ENCODE results near the gene COQ5.

The COQ5 gene

GRCh38 chr12:120508537-120508936, 20.4 kb downstream of the COQ5 start:
- no peaks in the 10 kb centered on the region for H3K4me1 Mint-ChIP-seq (ENCODE audit: low read depth in 2 of 2)
- ATAC-seq (replicated peaks) (no peak), DNase-seq (no peak)
- H3K27ac Mint-ChIP-seq, result no peak overlapping the region
- peaks cover 41% of the 10 kb centered on the region for H3K36me3 Mint-ChIP-seq (ENCODE audit: insufficient read depth)
- H3K9me3 Mint-ChIP-seq, result no peaks in the 10 kb centered on the region
- H3K4me3 Mint-ChIP-seq, result no peak overlapping the region
- H3K27me3 Mint-ChIP-seq, result no peaks in the 10 kb centered on the region

GRCh38 chr12:120504587-120504986, 24.4 kb downstream of the COQ5 start:
- Mint-ChIP-seq H3K27me3 (no peaks in the 10 kb centered on the region), H3K9me3 (no peaks in the 10 kb centered on the region), H3K4me1 (ENCODE audit: low read depth in 2 of 2) (peaks cover 0 to 8% of the 10 kb centered on the region in 2 donors), H3K4me3 (no peak overlapping the region), H3K27ac (no peak overlapping the region), H3K36me3 (ENCODE audit: insufficient read depth) (peaks cover 51% of the 10 kb centered on the region)
- ATAC-seq (replicated peaks) (no peak), DNase-seq (no peak)

GRCh38 chr12:120500581-120500980, 28.4 kb downstream of the COQ5 start:
- Mint-ChIP-seq H3K27ac (peak overlapping the region; percentile 42 to 59), H3K4me1 (ENCODE audit: low read depth in 2 of 2) (peaks cover 17 to 34% of the 10 kb centered on the region in 2 donors), H3K9me3 (no peaks in the 10 kb centered on the region), H3K36me3 (ENCODE audit: insufficient read depth) (peaks cover 47% of the 10 kb centered on the region), H3K27me3 (no peaks in the 10 kb centered on the region), H3K4me3 (no peak overlapping the region)
- ATAC-seq (replicated peaks) (no peak), DNase-seq (no peak)

- no peak for ATAC-seq (replicated peaks)
- Mint-ChIP-seq H3K27ac (peak overlapping the region in 1 of 2 donors; percentile 9), H3K4me1 (ENCODE audit: low read depth in 2 of 2) (peaks cover 23 to 42% of the 10 kb centered on the region in 2 donors), H3K36me3 (ENCODE audit: insufficient read depth) (peaks cover 49% of the 10 kb centered on the region), H3K9me3 (no peaks in the 10 kb centered on the region), H3K27me3 (no peaks in the 10 kb centered on the region), H3K4me3 (no peak overlapping the region)
- DNase-seq, result no peak
Observed at GRCh38 chr12:120498870-120499515, 30.0 kb downstream of the COQ5 start.

GRCh38 chr12:120497524-120498150, 31.3 kb downstream of the COQ5 start:
- DNase-seq, result no peak
- Mint-ChIP-seq H3K27me3 (no peaks in the 10 kb centered on the region), H3K4me3 (peak overlapping the region; percentile 90 to 92), H3K36me3 (ENCODE audit: insufficient read depth) (peaks cover 41% of the 10 kb centered on the region), H3K27ac (peak overlapping the region; percentile 87 to 93), H3K4me1 (ENCODE audit: low read depth in 2 of 2) (peaks cover 23 to 42% of the 10 kb centered on the region in 2 donors), H3K9me3 (no peaks in the 10 kb centered on the region)
- ATAC-seq (replicated peaks), result no peak

- peak overlapping the region; percentile 90 to 92 for H3K4me3 Mint-ChIP-seq
- peak; percentile 33 for ATAC-seq (replicated peaks)
- H3K27me3 Mint-ChIP-seq, result no peaks in the 10 kb centered on the region
- peaks cover 23 to 42% of the 10 kb centered on the region in 2 donors for H3K4me1 Mint-ChIP-seq (ENCODE audit: low read depth in 2 of 2)
- H3K9me3 Mint-ChIP-seq, result no peaks in the 10 kb centered on the region
- H3K27ac Mint-ChIP-seq, result peak overlapping the region; percentile 87 to 93
- DNase-seq, result peak; percentile 39 to 55 (median 42)
- H3K36me3 Mint-ChIP-seq (ENCODE audit: insufficient read depth), result peaks cover 32% of the 10 kb centered on the region
Observed at GRCh38 chr12:120496413-120497340, 32.3 kb downstream of the COQ5 start.

GRCh38 chr12:120495731-120496412, 33.1 kb downstream of the COQ5 start, which contains the start of gene DYNLL1:
Gene DYNLL1, plus strand, starts transcription at chr12:120496113. Its CDS starts 309 bp downstream, at chr12:120496422.
- Mint-ChIP-seq H3K4me1 (ENCODE audit: low read depth in 2 of 2) (peaks cover 23 to 41% of the 10 kb centered on the region in 2 donors), H3K9me3 (no peaks in the 10 kb centered on the region), H3K36me3 (ENCODE audit: insufficient read depth) (peaks cover 30% of the 10 kb centered on the region), H3K27ac (peak within 1 kb of the TSS; percentile 87 to 93), H3K4me3 (peak within 1 kb of the TSS; percentile 90 to 92), H3K27me3 (no peaks in the 10 kb centered on the region)
- peak; percentile 98 to 99 (median 99) for DNase-seq
- peak; percentile 93 for ATAC-seq (replicated peaks)

GRCh38 chr12:120495186-120495730, 33.7 kb downstream of the COQ5 start:
- ATAC-seq (replicated peaks), result peak; percentile 7
- Mint-ChIP-seq H3K9me3 (no peaks in the 10 kb centered on the region), H3K36me3 (ENCODE audit: insufficient read depth) (peaks cover 26% of the 10 kb centered on the region), H3K4me1 (ENCODE audit: low read depth in 2 of 2) (peaks cover 23 to 34% of the 10 kb centered on the region in 2 donors), H3K27ac (peak overlapping the region; percentile 87 to 93), H3K27me3 (no peaks in the 10 kb centered on the region), H3K4me3 (peak overlapping the region; percentile 90 to 92)
- no peak for DNase-seq

- Mint-ChIP-seq H3K4me3 (no peak overlapping the region), H3K4me1 (ENCODE audit: low read depth in 2 of 2) (peaks cover 7 to 9% of the 10 kb centered on the region in 2 donors), H3K9me3 (no peaks in the 10 kb centered on the region), H3K36me3 (ENCODE audit: insufficient read depth) (peaks cover 9% of the 10 kb centered on the region), H3K27me3 (no peaks in the 10 kb centered on the region), H3K27ac (peak overlapping the region in 1 of 2 donors; percentile 55)
- DNase-seq, result no peak
- ATAC-seq (replicated peaks), result no peak
Observed at GRCh38 chr12:120490833-120491512, 38.0 kb downstream of the COQ5 start.

GRCh38 chr12:120490325-120490724, 38.6 kb downstream of the COQ5 start:
- peaks cover 6% of the 10 kb centered on the region in 2 donors for H3K4me1 Mint-ChIP-seq (ENCODE audit: low read depth in 2 of 2)
- H3K27me3 Mint-ChIP-seq, result no peaks in the 10 kb centered on the region
- H3K9me3 Mint-ChIP-seq, result no peaks in the 10 kb centered on the region
- H3K27ac Mint-ChIP-seq, result peak overlapping the region in 1 of 2 donors; percentile 51
- DNase-seq, result no peak
- no peak for ATAC-seq (replicated peaks)
- no peak overlapping the region for H3K4me3 Mint-ChIP-seq
- peaks cover 3% of the 10 kb centered on the region for H3K36me3 Mint-ChIP-seq (ENCODE audit: insufficient read depth)

- Mint-ChIP-seq H3K36me3 (ENCODE audit: insufficient read depth) (no peaks in the 10 kb centered on the region), H3K4me3 (no peak overlapping the region), H3K27me3 (no peaks in the 10 kb centered on the region), H3K4me1 (ENCODE audit: low read depth in 2 of 2) (peaks cover under 1 to 1% of the 10 kb centered on the region in 2 donors), H3K27ac (no peak overlapping the region), H3K9me3 (no peaks in the 10 kb centered on the region)
- no peak for ATAC-seq (replicated peaks)
- no peak for DNase-seq
Observed at GRCh38 chr12:120489018-120489417, 39.9 kb downstream of the COQ5 start.

- H3K4me1 Mint-ChIP-seq (ENCODE audit: low read depth in 2 of 2), result peaks cover 7 to 9% of the 10 kb centered on the region in 2 donors
- no peaks in the 10 kb centered on the region for H3K9me3 Mint-ChIP-seq
- DNase-seq (no peak), ATAC-seq (replicated peaks) (no peak)
- no peaks in the 10 kb centered on the region for H3K27me3 Mint-ChIP-seq
- H3K27ac Mint-ChIP-seq, result no peak overlapping the region
- no peaks in the 10 kb centered on the region for H3K36me3 Mint-ChIP-seq (ENCODE audit: insufficient read depth)
- no peak overlapping the region for H3K4me3 Mint-ChIP-seq
Observed at GRCh38 chr12:120488057-120488640, 40.8 kb downstream of the COQ5 start.

Measured in effector memory CD8-positive, alpha-beta T cell (primary cell).